T-helper 1 cell treated with Interleukin-12 subunit alpha and Interleukin-12 subunit beta and Interleukin-4 antibody, amounts not matched to agents 30 μg/mL and 1 μg/mL, for 36 hours (primary cell): ENCODE results near the gene MYL7.
"Not testable (repeated sequence)": the region's sequence is repeated elsewhere in the genome, so short reads cannot be mapped to it uniquely, and the experiment has no call there.

Source experiments
- H3K27ac Mint-ChIP-seq: one replicate; pipeline ENCODE4 v1.8.0; 2021; ENCODE audit warnings: mild to moderate bottlenecking, mixed read lengths
- H3K27me3 Mint-ChIP-seq: one replicate; pipeline ENCODE4 v1.8.0; 2021; ENCODE audit warnings: low read depth, mixed read lengths
- H3K36me3 Mint-ChIP-seq: one replicate; pipeline ENCODE4 v1.8.0; 2021; ENCODE audit warnings: low read depth, mixed read lengths
- H3K4me1 Mint-ChIP-seq: one replicate; pipeline ENCODE4 v1.8.0; 2021; ENCODE audit warnings: low read depth, mixed read lengths
- H3K4me3 Mint-ChIP-seq: one replicate; pipeline ENCODE4 v1.8.0; 2021; ENCODE audit warnings: mild to moderate bottlenecking, moderate library complexity, mixed read lengths
- H3K9me3 Mint-ChIP-seq: one replicate; pipeline ENCODE4 v1.8.0; 2021; ENCODE audit warnings: mixed read lengths

The MYL7 gene

GRCh38 chr7:44177570-44178131 is 36.5 kb upstream of the MYL7 start:
- H3K4me1 Mint-ChIP-seq: no peaks in the 10 kb centered on the region
- no peaks in the 10 kb centered on the region for H3K36me3 Mint-ChIP-seq
- peaks cover 5% of the 10 kb centered on the region for H3K9me3 Mint-ChIP-seq
- no peak overlapping the region for H3K4me3 Mint-ChIP-seq
- H3K27me3 Mint-ChIP-seq: peaks cover 24% of the 10 kb centered on the region
- no peak overlapping the region for H3K27ac Mint-ChIP-seq

DNA sequence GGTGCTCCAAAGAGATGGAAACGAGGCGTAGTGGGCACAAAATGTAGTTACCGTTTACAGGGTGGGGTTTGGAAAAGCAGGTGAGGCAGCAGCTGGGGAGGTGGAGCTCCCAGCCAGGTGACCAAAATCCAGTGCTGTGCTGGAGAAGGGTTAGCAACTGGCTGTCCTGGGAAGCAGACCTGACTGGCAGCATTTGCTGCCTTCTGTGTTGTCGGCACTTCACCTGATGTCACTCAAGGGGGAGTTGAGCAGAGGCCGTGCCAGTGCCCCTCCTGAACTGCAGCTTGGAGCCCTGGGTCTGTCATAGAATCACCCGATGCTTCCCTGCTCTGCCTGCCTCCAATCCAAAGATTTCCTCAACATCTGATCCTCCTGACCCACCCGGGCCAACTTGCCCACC is 35.4 kb upstream of the MYL7 start:
- Mint-ChIP-seq H3K9me3 (no peaks in the 10 kb centered on the region), H3K4me1 (no peaks in the 10 kb centered on the region), H3K4me3 (no peak overlapping the region), H3K27ac (no peak overlapping the region), H3K27me3 (peaks cover 27% of the 10 kb centered on the region), H3K36me3 (no peaks in the 10 kb centered on the region)

DNA sequence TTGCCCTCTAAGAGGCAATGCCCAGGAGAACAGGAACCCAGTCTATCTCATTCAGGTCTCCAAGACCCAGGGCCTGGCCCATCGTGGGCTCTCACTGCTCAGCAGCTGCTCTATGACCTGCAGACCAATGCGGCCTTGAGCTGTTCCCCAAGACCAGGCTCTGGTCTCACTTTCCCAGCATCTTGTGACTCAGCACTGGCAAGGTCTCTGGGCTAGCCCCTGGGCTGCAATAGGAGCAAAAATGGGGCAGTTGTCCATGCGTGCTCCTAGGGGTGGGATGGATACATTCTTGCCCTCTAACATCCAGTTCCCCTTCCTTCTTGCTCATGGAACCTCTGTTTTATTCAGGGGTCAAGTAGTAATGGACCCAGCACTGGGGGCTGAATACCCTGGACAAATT is 34.6 kb upstream of the MYL7 start:
- Mint-ChIP-seq H3K4me3 (no peak overlapping the region), H3K36me3 (no peaks in the 10 kb centered on the region), H3K27me3 (peaks cover 27% of the 10 kb centered on the region), H3K9me3 (no peaks in the 10 kb centered on the region), H3K27ac (no peak overlapping the region), H3K4me1 (no peaks in the 10 kb centered on the region)

DNA sequence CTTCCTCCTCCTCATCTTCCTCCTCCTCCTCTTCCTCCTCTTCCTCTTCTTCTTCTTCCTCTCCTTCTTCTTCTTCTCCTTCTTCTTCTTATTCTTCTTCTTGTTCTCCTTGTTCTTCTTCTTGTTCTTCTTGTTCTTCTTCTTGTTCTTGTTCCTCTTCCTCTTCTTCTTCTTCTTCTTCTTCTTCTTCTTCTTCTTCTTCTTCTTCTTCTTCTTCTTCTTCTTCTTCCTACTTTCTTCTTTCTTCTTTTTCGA is 33.5 kb upstream of the MYL7 start:
- peaks cover 27% of the 10 kb centered on the region for H3K27me3 Mint-ChIP-seq
- not testable (repeated sequence) for H3K4me3 Mint-ChIP-seq, H3K36me3 Mint-ChIP-seq, H3K27ac Mint-ChIP-seq, H3K4me1 Mint-ChIP-seq, H3K9me3 Mint-ChIP-seq

DNA sequence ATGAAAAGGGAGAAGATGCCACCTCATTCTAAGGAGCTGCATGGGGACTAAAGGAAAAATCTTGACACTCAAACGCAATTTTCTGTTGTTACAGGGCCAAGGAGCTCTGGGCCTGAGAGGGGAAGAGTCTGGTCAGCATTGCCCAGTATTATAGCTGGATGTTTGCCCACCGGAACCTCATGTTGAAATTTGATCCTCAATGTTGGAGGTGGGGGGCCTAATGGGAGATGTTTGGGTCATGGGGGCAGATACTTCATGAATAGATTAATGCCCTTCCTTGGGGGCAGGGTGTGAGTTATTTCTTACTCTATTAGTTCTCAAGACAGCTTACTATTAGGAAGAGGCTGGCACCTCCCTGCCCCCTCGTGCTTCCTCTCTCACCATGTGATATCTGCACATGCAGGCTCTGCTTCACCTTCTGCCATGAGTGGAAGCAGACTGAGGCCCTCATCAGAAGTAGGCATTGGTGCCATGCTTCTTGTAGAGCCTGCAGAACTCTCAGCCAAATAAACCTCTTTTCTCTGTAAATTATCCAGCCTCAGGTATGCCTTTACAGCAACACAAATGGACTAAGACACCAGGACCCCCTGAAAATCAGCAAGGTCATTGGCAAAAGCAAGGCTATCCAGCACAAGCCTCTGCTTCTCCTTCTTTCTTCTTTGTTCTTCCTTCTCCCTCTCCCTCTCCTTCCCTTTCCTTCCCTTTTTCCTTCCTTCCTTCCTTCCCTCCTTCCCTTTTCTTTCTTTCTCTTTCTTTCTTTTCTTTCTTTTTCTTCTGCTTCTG is 33.0 kb upstream of the MYL7 start:
- Mint-ChIP-seq H3K36me3 (no peaks in the 10 kb centered on the region), H3K27me3 (peaks cover 27% of the 10 kb centered on the region), H3K4me3 (no peak overlapping the region), H3K27ac (no peak overlapping the region), H3K4me1 (no peaks in the 10 kb centered on the region), H3K9me3 (no peaks in the 10 kb centered on the region)

DNA sequence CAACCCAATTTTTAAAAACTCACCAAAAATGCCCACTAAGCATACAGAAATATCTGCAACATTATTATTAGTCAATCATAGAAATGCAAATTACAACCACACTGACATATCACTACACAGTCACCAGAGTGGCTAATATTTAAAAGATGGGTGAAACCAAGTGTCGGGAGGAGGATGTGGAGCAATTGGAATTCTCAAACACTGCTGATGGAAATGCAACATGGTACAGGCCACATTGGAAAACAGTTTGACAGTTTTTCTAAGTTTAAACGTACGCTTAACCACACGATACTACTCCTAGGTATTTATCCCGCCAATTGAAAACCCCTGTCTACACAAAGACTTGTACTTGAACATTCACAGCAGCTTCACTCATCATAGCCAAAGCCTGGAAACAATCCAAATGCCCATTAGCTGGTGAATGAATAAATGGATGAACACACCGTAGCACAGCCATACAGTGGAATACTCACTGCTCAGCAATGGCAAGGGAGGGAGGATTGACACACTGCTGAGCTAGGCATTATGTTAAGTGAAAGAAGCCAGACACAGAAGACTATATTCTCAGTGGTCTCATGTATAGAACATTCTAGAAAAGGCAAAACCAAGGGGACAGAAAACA is 31.8 kb upstream of the MYL7 start:
- H3K27me3 Mint-ChIP-seq: peaks cover 28% of the 10 kb centered on the region
- no peaks in the 10 kb centered on the region for H3K9me3 Mint-ChIP-seq
- peaks cover under 1% of the 10 kb centered on the region for H3K4me1 Mint-ChIP-seq
- no peak overlapping the region for H3K4me3 Mint-ChIP-seq
- no peaks in the 10 kb centered on the region for H3K36me3 Mint-ChIP-seq
- no peak overlapping the region for H3K27ac Mint-ChIP-seq

DNA sequence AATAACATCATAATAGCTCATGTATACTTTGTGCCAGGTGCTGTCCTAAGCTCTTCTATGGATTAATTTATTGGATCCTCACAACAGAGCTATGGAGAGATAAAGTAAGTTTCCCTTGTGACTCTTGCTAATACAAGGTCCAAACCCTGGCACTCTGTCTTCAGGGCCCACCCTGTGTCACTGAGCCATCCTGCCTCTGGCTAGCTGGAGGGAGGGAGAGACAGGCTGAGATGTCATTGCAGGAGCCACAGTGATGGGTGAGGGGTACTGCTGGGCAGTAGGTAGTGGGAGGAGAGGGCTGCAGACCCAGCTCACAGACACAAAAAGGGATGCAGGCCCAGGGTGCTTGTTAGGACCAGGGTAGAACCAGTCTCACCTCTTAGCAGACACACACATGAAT is 31.2 kb upstream of the MYL7 start:
- Mint-ChIP-seq H3K4me1 (peaks cover 4% of the 10 kb centered on the region), H3K27me3 (peaks cover 28% of the 10 kb centered on the region), H3K9me3 (no peaks in the 10 kb centered on the region), H3K36me3 (no peaks in the 10 kb centered on the region), H3K4me3 (no peak overlapping the region), H3K27ac (no peak overlapping the region)

- H3K9me3 Mint-ChIP-seq, H3K27ac Mint-ChIP-seq, H3K4me3 Mint-ChIP-seq, H3K4me1 Mint-ChIP-seq, H3K36me3 Mint-ChIP-seq: not testable (repeated sequence)
- H3K27me3 Mint-ChIP-seq: peaks cover 28% of the 10 kb centered on the region
Measured at GRCh38 chr7:44171901-44172300, 30.8 kb upstream of the MYL7 start.

GRCh38 chr7:44167920-44168319 is 26.8 kb upstream of the MYL7 start:
- Mint-ChIP-seq H3K27ac (no peak overlapping the region), H3K9me3 (no peaks in the 10 kb centered on the region), H3K27me3 (peaks cover 25% of the 10 kb centered on the region), H3K4me3 (no peak overlapping the region), H3K36me3 (no peaks in the 10 kb centered on the region), H3K4me1 (peaks cover 4% of the 10 kb centered on the region)

DNA sequence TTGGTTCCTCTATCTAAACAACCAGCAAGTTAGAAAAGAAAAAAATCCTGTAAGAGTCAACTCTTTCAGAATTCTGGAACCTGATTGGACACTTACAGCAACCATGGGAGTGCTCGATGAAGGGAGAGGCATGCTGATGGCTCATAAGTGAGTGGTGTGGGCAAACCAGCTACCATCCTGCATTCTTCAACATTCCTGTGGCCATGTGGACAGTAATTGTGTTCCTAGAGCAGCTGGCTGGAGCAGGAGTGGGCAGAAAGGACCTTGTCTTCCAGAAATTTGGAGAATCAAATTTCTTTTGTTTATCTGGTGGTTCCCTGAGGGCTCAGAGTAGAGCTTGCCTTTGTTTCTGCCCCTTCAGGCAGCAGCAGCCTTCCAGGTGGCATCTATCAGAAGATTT is 22.5 kb upstream of the MYL7 start:
- H3K4me3 Mint-ChIP-seq: no peak overlapping the region
- H3K4me1 Mint-ChIP-seq: peaks cover 4% of the 10 kb centered on the region
- no peak overlapping the region for H3K27ac Mint-ChIP-seq
- no peaks in the 10 kb centered on the region for H3K36me3 Mint-ChIP-seq
- H3K27me3 Mint-ChIP-seq: peaks cover 17% of the 10 kb centered on the region
- H3K9me3 Mint-ChIP-seq: no peaks in the 10 kb centered on the region

- H3K27ac Mint-ChIP-seq: no peak overlapping the region
- peaks cover 17% of the 10 kb centered on the region for H3K27me3 Mint-ChIP-seq
Measured at GRCh38 chr7:44162785-44163395, 21.8 kb upstream of the MYL7 start.

DNA sequence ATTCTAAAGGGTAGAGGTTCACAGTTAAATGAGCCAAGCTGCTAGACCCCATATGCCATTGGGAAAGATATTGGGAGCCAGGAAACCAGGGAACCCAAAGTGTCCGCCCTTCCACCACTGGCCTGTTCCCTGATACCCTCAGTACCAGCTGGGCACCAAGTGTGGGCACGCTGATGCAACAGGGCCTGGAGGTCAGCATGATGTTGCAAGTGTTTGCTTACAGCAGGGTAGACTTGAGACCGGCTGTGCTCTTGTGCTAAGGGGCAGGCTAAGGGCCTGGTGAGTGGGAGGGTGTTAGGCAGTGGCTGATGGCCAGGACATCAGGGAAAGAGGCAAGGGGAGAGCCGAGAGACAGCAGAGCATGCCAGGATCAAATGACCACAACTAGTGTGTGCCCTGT is 21.0 kb upstream of the MYL7 start:
- peaks cover 17% of the 10 kb centered on the region for H3K27me3 Mint-ChIP-seq
- H3K4me3 Mint-ChIP-seq: no peak overlapping the region

More at GRCh38 chr7:44162785-44163395, 21.8 kb upstream of the MYL7 start:
- Mint-ChIP-seq H3K4me1 (peaks cover 3% of the 10 kb centered on the region), H3K36me3 (no peaks in the 10 kb centered on the region), H3K9me3 (no peaks in the 10 kb centered on the region), H3K4me3 (no peak overlapping the region)

GRCh38 chr7:44161371-44161770 is 20.2 kb upstream of the MYL7 start:
- H3K4me1 Mint-ChIP-seq: no peaks in the 10 kb centered on the region
- no peaks in the 10 kb centered on the region for H3K9me3 Mint-ChIP-seq
- H3K27ac Mint-ChIP-seq: no peak overlapping the region
- H3K27me3 Mint-ChIP-seq: peaks cover 17% of the 10 kb centered on the region
- no peaks in the 10 kb centered on the region for H3K36me3 Mint-ChIP-seq
- H3K4me3 Mint-ChIP-seq: no peak overlapping the region

More for the DNA sequence above, 21.0 kb upstream of the MYL7 start:
- Mint-ChIP-seq H3K36me3 (no peaks in the 10 kb centered on the region), H3K4me1 (no peaks in the 10 kb centered on the region), H3K27ac (no peak overlapping the region), H3K9me3 (no peaks in the 10 kb centered on the region)

GRCh38 chr7:44159824-44160630 is 18.9 kb upstream of the MYL7 start:
- H3K4me3 Mint-ChIP-seq: no peak overlapping the region
- H3K9me3 Mint-ChIP-seq: no peaks in the 10 kb centered on the region
- H3K27ac Mint-ChIP-seq: no peak overlapping the region
- H3K36me3 Mint-ChIP-seq: no peaks in the 10 kb centered on the region
- H3K27me3 Mint-ChIP-seq: peaks cover 10% of the 10 kb centered on the region
- H3K4me1 Mint-ChIP-seq: no peaks in the 10 kb centered on the region
